DOHH2 (cell line): Measurements from ENCODE around the gene MAF.

Experiments
- H3F3A ChIP-seq: fragments of 200-600 bp; sonication (generic), shearing (Covaris generic); 2 replicates; pipeline ENCODE4 v1.6.0; 2016; ENCODE audit warnings: antibody characterized with exemption, mild to moderate bottlenecking; ENCODE audit not compliant: control insufficient read depth, insufficient read depth
- H3K27ac ChIP-seq: fragments of 200-600 bp; sonication (generic); 2 replicates; pipeline ENCODE4 v1.5.1; 2014; ENCODE audit warnings: low read depth, mild to moderate bottlenecking, low read length, moderate library complexity
- H3K27me3 ChIP-seq: fragments of 200-600 bp; sonication (generic); 2 replicates; pipeline ENCODE4 v1.6.1; 2014; ENCODE audit warnings: mild to moderate bottlenecking, low read length, mixed read lengths; ENCODE audit not compliant: control insufficient read depth
- H3K36me3 ChIP-seq: fragments of 200-600 bp; sonication (generic); 2 replicates; pipeline ENCODE4 v1.6.1; 2014; ENCODE audit warnings: mild to moderate bottlenecking, low read length, moderate library complexity, mixed read lengths; ENCODE audit not compliant: control insufficient read depth
- H3K4me1 ChIP-seq: fragments of 200-600 bp; sonication (generic); 2 replicates; pipeline ENCODE4 v1.6.1; 2014; ENCODE audit warnings: mild to moderate bottlenecking, low read length, mixed read lengths; ENCODE audit not compliant: control insufficient read depth
- H3K4me2 ChIP-seq: fragments of 200-600 bp; sonication (generic); 2 replicates; pipeline ENCODE4 v1.6.0; 2014; ENCODE audit warnings: mild to moderate bottlenecking, low read length, moderate library complexity
- H3K4me3 ChIP-seq: fragments of 200-600 bp; sonication (generic); 2 replicates; pipeline ENCODE4 v1.5.1; 2014; ENCODE audit warnings: mild to moderate bottlenecking, low read length, mixed read lengths
- H3K79me2 ChIP-seq: fragments of 200-600 bp; sonication (generic); 2 replicates; pipeline ENCODE4 v1.6.1; 2014; ENCODE audit warnings: mild to moderate bottlenecking, low read length, mixed read lengths; ENCODE audit not compliant: control insufficient read depth
- H3K9me2 ChIP-seq: fragments of 200-600 bp; sonication (generic); replicated peaks from 2 replicates; pipeline ENCODE4 v1.6.1; 2014; ENCODE audit warnings: mild to moderate bottlenecking, low read length, mixed read lengths; ENCODE audit not compliant: control insufficient read depth
- H3K9me3 ChIP-seq: fragments of 200-600 bp; sonication (generic); 2 replicates; pipeline ENCODE4 v1.6.1; 2014; ENCODE audit warnings: antibody characterized with exemption, low read length, mixed read lengths; ENCODE audit not compliant: control insufficient read depth, insufficient read depth
- H4K20me1 ChIP-seq: fragments of 200-600 bp; sonication (generic); 2 replicates; pipeline ENCODE4 v1.6.0; 2014; ENCODE audit warnings: low read depth, mild to moderate bottlenecking, antibody characterized with exemption, low read length, moderate library complexity; ENCODE audit not compliant: control insufficient read depth, insufficient read depth
- CTCF ChIP-seq: fragments of 200-600 bp; sonication (generic); IDR thresholded peaks from one replicate; pipeline ENCODE4 v1.5.1; 2014; ENCODE audit warnings: antibody characterized with exemption, mild to moderate bottlenecking, low read depth, low read length; ENCODE audit not compliant: poor library complexity, severe bottlenecking
- EZH2phosphoT487 ChIP-seq: fragments of 200-600 bp; sonication (generic); IDR thresholded peaks from 2 replicates; pipeline ENCODE4 v1.6.1; 2017; ENCODE audit warnings: borderline replicate concordance, mild to moderate bottlenecking, antibody characterized with exemption, low read length, moderate library complexity, mixed read lengths

MAF gene

GRCh38 chr16:79598063-79598347 lies 2.5 kb downstream of the MAF start:
- Histone ChIP-seq H3K4me1 (no peaks in the 10 kb centered on the region; the same call in 1 of the 2 replicates), H4K20me1 (no peaks in the 10 kb centered on the region), H3K4me2 (no peak overlapping the region), H3K27me3 (no peaks in the 10 kb centered on the region), H3K79me2 (no peaks in the 10 kb centered on the region), H3K27ac (no peak overlapping the region), H3F3A (no peaks in the 10 kb centered on the region), H3K9me2 (no peaks in the 10 kb centered on the region), H3K4me3 (no peak overlapping the region), H3K9me3 (no peaks in the 10 kb centered on the region), H3K36me3 (no peaks in the 10 kb centered on the region)
- TF ChIP-seq EZH2phosphoT487 = no peak
- TF ChIP-seq CTCF = no peak

DNA sequence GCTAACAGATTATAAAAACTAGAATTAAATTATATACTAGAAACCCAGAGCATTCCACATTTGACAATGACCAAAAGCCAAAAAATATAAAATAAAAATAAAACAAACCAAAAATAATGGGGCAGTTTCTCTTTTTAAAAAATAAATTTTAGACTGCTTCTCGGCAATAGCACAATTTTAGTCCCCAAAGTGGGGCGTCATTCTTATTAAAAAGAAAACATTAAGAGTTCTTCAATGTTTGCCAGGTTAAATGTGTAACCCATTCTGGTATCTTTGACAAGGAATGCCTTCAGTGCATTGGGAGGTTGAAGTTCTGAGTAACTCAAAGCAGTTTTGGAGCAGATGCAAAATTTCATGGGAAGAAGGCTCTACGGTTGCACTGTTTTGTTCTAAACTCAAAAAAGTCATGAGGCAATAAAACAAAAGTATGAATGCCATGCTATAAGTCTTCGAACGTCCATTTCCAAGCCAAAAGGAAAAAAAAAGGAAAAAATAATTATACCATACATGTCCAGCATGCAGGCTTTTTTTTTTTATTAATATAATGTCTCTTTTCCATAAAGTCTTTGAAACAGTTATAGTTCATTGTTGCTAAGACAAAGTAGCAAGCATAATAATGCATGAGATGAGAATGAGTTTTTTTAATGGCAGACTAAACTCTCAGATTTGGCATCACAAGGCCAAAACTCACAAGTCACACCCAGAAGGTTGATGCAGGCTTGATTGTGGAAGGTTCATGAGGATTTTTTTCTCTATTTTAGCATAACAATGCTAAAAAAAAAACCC lies 3.1 kb downstream of the MAF start:
- H3F3A ChIP-seq = no peaks in the 10 kb centered on the region
- no peak overlapping the region for H3K4me3 ChIP-seq
- H3K4me1 ChIP-seq = no peaks in the 10 kb centered on the region; the same call in 1 of the 2 replicates
- no peak overlapping the region for H3K4me2 ChIP-seq
- H3K27ac ChIP-seq = no peak overlapping the region
- H3K9me2 ChIP-seq = no peaks in the 10 kb centered on the region
- H4K20me1 ChIP-seq = no peaks in the 10 kb centered on the region
- TF ChIP-seq EZH2phosphoT487 (no peak), CTCF (no peak)
- H3K79me2 ChIP-seq = no peaks in the 10 kb centered on the region
- no peaks in the 10 kb centered on the region for H3K9me3 ChIP-seq
- H3K36me3 ChIP-seq = no peaks in the 10 kb centered on the region
- no peaks in the 10 kb centered on the region for H3K27me3 ChIP-seq

- no peak overlapping the region for H3K27ac ChIP-seq
- no peak overlapping the region for H3K4me3 ChIP-seq
- no peaks in the 10 kb centered on the region for H4K20me1 ChIP-seq
- no peaks in the 10 kb centered on the region for H3K9me3 ChIP-seq
- no peaks in the 10 kb centered on the region for H3K9me2 ChIP-seq
- H3K36me3 ChIP-seq = no peaks in the 10 kb centered on the region
- no peaks in the 10 kb centered on the region for H3K4me1 ChIP-seq
- no peak overlapping the region for H3K4me2 ChIP-seq
- no peaks in the 10 kb centered on the region for H3K79me2 ChIP-seq
- no peak for TF ChIP-seq EZH2phosphoT487
- TF ChIP-seq CTCF = no peak
- H3F3A ChIP-seq = no peaks in the 10 kb centered on the region
- H3K27me3 ChIP-seq = no peaks in the 10 kb centered on the region
Observed at GRCh38 chr16:79595931-79596450, 4.5 kb downstream of the MAF start.
